OCI-M2 (cell line): Measurements from ENCODE around the gene SPTBN1.

Experiments
- DNase-seq: peaks from one replicate; lab custom pipeline; 2025; ENCODE audit not compliant: unreplicated experiment; lab: John Stamatoyannopoulos, UW

Gene SPTBN1

GRCh38 chr2:54455563-54456361, at the start of gene SPTBN1:
Gene SPTBN1 (plus strand): TSS chr2:54456327. CDS start chr2:54526419, 70,092 bp downstream.
- no peak for DNase-seq

DNA sequence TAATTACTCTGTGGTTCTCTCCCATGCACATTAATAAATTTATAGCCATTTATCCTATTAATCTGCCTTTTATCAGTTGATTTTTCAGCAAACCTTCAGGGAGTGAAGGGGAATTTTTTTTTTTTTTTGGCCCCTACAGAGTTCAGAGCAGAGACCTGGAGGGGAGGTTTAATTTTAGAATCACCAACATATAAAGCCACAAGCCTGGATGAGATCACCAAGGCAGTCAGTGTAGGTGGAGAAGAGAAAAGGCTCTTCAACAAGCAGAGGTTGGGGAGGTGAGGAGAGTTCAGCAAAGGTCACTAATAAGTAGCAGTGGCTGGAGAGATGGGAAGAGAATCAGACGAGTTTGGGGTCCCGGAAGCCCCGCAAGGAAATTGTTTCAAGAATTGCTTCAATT, 48.4 kb upstream of the SPTBN1 start:
- no peak for DNase-seq

- DNase-seq, result no peak
These were observed 47.8 kb upstream of the SPTBN1 start for GRCh38 chr2:54408288-54408687.

- DNase-seq, result no peak
These were observed 46.4 kb upstream of the SPTBN1 start for GRCh38 chr2:54409752-54410151.

DNA sequence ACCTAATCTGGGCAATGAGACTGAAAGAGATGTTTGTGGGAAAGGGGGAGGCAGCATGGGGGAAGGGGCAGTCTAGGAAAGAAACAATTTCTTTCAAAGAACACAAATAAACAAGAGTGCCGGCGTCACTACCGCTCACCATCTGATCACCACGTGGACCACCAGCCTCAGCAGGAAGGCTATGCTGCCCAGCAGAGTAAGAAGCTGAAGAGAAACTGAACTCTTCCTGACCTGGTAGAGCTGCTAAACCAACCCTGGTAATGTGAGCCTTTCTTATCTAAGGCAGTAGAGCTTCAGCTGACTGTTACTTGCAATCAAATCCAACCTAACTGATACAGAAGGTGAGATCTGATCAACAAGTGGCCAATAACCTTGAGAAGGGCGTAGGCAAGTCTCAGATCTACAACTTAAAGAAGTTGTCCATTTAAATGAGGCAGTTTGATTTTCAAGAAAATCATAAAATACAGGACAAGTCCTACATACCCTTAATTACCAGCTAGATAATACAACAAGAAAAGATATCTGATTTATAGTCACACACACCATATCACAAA, 44.2 kb upstream of the SPTBN1 start:
- DNase-seq, result no peak

GRCh38 chr2:54416166-54416813, 39.8 kb upstream of the SPTBN1 start:
- DNase-seq, result no peak

DNA sequence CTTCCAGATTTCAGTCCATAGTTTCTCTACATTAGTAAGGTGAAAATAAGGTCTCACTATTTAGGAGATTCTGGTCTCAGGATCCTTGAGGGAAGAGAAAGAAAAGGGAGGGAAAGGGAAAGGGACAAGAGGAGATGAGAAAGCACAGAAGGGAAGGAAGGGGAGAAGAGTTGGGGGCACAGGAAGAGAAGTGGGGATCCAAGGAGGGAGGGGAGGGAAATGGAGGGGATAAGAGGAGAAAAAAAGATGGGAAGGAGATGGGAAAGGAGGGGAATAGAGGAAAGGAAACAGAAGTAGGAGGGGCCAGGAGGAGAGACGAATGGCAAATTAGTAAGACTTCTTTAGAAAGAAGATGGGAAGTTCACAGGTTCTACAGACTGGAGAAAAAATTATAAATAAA, 39.2 kb upstream of the SPTBN1 start:
- no peak for DNase-seq

- no peak for DNase-seq
These were observed 38.5 kb upstream of the SPTBN1 start for GRCh38 chr2:54417577-54417976.

DNA sequence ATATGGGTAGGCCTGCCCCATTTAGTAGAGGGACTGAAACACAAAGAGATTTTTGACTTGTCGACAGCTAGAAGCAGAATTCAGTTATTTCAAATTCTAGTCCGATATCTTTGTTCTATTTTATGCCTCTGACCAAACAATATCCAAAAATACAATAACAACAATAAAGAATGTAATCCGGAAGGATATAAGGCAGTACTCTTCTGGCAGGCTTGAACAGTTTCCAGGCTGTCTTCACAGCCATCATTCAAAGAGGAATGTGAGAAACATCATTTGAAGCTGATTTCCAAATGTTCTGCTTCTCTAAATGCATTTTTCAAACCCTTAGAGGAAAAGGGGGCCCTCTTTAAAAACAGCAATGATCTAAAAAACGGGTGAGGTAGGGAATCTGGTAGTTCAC, 36.7 kb upstream of the SPTBN1 start:
- no peak for DNase-seq

- no peak for DNase-seq
These were observed 36.1 kb upstream of the SPTBN1 start for GRCh38 chr2:54419855-54420523.

DNA sequence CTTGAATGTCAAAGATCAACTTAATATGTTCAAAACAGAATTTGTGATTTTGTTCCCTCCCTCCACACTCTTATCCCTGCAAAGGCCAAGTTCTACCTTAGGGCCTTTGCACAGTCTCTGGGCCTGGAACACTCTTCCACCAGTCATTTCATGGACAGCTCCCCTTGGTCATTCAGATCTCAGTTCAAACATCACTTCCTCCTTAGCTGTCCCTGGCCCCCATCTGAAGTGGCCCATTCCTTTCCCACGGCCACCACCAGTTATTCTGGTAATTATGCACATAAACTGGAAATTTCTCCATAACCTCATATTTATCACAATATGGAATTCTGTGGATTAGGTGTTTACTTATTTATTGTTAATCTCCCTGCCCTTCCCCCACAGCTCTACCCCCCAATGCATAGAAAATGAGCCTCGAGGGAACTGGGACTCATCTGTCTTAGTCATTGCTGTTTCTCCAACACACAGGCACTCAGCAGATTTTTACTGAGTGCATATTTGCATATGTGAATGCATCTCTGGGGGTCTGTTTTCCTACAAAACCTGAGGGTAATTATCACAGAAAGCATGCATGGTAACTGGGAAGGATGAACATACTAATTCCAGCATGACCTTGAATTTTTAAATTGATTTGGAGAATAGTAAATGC, 35.5 kb upstream of the SPTBN1 start:
- no peak for DNase-seq

- DNase-seq, result no peak
These were observed 34.0 kb upstream of the SPTBN1 start for GRCh38 chr2:54422072-54422581.

DNA sequence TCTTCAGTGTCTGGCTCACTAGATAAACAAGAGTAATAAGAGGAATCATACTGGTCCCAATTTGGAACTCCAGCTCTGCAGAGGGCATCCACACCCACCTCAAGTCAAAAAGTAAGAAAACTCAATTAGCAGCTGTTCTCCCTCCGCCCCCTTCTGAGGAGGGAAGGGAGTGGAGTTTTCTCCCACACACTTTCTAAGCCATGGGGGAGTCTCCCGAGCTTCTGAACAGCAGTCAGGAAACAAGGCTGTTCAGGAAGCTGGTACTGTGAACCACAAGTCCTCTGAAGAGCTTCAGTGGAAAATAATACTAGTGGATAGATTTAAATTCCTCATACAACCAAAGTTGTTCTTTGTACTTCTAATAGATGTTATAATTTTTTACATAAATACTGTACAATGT, 32.9 kb upstream of the SPTBN1 start:
- no peak for DNase-seq

DNA sequence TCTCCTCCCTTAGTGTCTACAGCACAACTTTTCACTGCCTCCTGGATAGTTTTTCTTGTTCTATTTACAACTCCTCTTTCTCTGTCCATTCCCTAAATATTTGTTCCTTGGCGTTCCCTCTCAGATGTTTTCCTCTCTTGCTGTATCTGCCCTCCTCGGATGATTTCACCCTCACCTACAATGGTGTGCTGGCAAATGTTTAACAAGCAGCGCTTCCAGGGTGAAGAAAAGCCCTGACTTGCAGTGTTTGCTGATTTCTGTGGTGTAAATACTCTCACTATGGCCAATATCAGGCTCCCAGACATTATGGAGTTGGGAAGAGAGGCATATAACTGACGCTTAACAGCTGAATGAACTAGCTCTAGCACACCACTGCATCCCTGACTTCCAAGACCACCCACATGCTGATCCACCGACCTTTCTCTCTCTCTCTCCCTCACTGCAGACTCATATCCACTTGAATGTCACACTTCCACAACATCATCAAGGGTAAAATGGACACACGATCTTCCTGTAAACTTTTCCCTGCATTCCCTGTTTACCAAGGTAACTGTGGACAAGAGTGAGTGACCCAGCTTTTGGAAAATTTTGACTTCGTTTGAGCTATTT, 31.5 kb upstream of the SPTBN1 start:
- no peak for DNase-seq

DNA sequence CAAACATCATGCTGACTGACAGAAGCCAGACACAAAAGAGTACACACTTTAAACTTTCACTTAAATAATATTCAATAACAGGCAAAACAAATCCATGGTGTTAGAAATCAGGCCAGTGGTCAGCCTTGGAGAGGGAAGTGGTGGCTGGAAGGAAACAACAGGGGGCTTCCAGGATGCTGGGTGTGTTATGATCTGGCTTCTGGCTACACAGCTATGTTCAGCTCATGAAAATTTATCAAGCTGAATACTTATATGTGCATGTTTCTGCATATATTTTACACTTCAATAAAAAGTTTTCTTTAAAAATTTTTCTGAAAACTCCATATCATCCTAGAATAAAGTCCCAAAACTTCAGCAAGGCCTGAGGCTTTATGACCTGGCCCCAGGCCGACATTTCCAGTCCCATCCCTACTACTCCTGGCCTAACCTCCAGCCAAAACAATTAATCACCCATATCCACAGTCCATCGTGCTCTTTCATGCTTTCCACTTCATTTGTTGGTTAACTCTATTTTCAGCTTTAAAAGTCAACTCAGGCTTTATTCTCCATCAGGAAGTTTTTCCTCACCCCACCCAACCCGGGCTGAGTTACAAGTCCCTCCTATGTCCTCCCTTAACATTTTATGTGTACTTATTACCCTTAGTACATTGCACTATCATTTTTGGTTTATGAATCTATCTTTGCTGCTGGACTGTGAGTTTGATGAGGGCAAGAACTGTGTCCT, 27.9 kb upstream of the SPTBN1 start:
- DNase-seq, result no peak

DNA sequence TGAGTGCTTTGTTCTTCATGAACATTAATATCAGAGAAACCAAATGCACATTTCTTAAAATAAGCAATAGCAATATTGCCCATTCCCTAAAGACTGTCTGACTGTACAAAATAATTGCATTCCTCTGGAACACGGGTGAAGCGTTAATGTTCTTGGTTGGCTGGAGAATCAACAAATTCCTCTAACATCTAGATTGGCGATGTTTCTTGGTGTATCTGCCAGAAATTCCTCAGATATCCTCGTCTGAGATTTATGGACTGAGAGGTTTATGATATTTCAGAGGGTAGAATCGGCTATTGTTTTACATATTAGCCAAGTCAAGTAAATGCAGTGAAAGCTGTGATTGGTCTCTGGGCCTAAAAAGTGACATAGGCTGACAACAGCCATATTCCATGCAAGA, 27.1 kb upstream of the SPTBN1 start:
- no peak for DNase-seq

DNA sequence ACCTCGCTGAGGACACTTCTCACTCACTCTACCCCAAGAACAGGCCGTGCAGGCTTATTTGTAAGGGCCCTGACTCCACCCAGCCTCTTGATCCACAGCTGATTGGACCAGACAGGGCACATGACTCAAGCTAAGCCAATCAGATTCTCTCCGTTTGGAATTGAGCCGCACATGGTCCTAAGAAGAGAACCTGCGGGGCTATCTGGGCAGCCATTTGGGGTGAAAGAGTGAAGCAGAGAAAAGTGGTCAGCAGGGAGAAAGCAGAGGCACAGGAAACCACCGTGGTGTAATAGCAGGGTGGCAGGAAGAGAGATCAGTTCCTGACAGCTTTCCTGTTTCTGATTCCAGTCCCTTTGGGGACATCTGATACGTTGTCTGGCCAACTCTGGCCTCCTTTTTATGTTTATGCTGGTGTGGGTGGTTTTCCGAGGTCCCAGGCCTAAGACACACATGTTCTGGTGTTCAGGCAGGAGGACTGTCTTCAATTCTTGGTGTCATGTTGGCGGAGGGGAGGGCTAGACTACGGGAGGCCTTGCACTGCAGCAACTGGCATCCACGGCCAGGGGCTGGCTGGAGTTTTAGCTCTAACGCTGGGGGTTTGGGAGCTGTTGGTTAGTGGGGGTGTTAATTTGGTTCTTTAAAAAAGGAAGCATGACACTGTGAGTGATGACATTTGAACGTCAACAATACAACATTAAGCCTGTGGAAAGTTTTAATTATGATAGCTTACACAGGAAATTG, 26.1 kb upstream of the SPTBN1 start:
- no peak for DNase-seq

DNA sequence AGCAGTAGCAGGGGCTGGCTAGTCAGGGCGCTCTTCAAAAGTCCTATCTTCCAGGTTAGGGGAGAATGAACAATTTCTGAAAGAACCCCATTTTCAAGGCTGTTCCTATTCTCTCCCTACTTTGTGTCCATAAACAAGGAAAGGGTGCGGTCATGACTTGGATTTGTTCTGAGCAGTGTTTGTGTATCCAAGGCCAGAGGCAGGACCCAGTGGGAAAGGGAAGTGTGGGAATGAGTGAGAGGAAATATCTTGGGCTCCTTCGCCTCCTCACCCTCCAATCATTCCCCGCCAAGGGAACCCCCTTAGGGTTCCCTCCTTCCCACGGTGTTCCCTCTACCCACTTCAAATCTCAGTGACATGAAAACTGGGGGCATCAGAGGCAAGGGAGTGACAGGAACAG, 25.5 kb upstream of the SPTBN1 start:
- DNase-seq, result no peak

DNA sequence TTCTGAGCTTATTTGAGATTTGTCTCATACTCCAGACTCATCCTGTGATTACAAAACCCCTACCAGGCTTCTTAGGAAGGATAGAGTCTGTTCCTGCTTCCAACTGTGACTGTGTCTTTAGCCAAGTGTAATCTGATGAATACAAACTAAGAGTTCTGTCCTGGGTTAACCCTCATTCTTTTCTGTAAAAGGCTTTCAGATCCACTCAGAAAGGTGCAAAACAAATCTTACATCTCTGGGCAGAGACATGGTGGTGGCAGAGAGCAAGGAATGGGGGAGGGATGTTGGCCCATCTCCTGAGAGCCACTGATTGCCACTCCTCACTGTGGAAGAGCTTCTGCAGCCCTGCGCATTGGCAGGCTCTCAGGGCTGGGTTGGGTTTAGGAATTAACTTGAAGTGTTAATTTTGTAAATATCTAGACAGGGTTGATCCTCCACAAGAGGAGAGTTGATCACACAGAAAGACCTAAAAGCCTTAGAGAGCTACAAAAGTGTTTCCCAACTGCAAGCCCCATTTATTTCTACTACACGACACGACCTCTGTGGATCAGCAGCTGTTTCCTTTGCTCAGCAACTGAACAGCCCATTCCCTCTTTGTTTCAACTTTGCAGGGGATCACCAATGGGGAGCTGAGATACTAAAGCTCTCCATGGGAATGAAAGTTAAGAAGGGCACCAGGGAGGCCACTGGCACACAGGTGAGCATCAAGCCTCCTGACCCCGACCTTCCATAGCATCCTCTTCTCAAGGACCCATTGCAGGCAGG, 23.7 kb upstream of the SPTBN1 start:
- no peak for DNase-seq
